Fibroblast of lung (primary cell): ENCODE data around the gene FSIP1.

Source experiments
- EZH2 ChIP-seq: IDR thresholded peaks from 2 replicates; pipeline ENCODE4 v1.5.1; 2012; ENCODE audit warnings: low read length, control low read depth, mild to moderate bottlenecking; ENCODE audit errors: missing control alignments
- TF ChIP-seq, protein P1 (sequence below), 2 donors: IDR thresholded peaks in 1 of 2; conservative IDR thresholded peaks in 1 of 2; 1 replicate in 1 of 2; 2 replicates in 1 of 2; pipeline ENCODE4 v1.5.1; 2011 to 2012; ENCODE audit warnings: low read length in 2 of 2, control low read depth in 1 of 2, inconsistent platforms in 1 of 2, low read depth in 1 of 2, mild to moderate bottlenecking in 1 of 2

- no peak for TF ChIP-seq EZH2
- TF ChIP-seq, protein P1, sequence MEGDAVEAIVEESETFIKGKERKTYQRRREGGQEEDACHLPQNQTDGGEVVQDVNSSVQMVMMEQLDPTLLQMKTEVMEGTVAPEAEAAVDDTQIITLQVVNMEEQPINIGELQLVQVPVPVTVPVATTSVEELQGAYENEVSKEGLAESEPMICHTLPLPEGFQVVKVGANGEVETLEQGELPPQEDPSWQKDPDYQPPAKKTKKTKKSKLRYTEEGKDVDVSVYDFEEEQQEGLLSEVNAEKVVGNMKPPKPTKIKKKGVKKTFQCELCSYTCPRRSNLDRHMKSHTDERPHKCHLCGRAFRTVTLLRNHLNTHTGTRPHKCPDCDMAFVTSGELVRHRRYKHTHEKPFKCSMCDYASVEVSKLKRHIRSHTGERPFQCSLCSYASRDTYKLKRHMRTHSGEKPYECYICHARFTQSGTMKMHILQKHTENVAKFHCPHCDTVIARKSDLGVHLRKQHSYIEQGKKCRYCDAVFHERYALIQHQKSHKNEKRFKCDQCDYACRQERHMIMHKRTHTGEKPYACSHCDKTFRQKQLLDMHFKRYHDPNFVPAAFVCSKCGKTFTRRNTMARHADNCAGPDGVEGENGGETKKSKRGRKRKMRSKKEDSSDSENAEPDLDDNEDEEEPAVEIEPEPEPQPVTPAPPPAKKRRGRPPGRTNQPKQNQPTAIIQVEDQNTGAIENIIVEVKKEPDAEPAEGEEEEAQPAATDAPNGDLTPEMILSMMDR (conservative IDR thresholded peaks at IDR 0.05 in 1 of 2, IDR thresholded peaks at IDR 0.05 in 1 of 2; ENCODE audit: low read depth in 1 of 2, low read length in 2 of 2) = no peak
Measured at GRCh38 chr15:39789736-39790135, 7.1 kb upstream of the FSIP1 start.
